Activated CD4-positive, alpha-beta T cell treated with anti-CD3 and anti-CD28 coated beads for 1 hour (primary cell): ENCODE results near the gene TGFBR2.

Experiments
- DNase-seq: peaks from one replicate; pipeline ENCODE4 v3.0.0-alpha.2; 2020

The TGFBR2 gene

GRCh38 chr3:30606301-30607031 lies at the start of gene TGFBR2:
Gene TGFBR2 (plus strand): TSS chr3:30606601. CDS start chr3:30606884, 283 bp downstream.
- DNase-seq: peak; percentile 74

- no peak for DNase-seq
These were observed 48.6 kb upstream of the TGFBR2 start for GRCh38 chr3:30557746-30558303.

- DNase-seq: no peak
These were observed 42.4 kb upstream of the TGFBR2 start for GRCh38 chr3:30563956-30564355.

- DNase-seq: no peak
These were observed 39.2 kb upstream of the TGFBR2 start for GRCh38 chr3:30567139-30567753.

GRCh38 chr3:30576946-30577345 lies 29.5 kb upstream of the TGFBR2 start:
- no peak for DNase-seq

GRCh38 chr3:30577788-30578187 lies 28.6 kb upstream of the TGFBR2 start:
- DNase-seq: no peak

- no peak for DNase-seq
These were observed 27.9 kb upstream of the TGFBR2 start for GRCh38 chr3:30578479-30578878.

GRCh38 chr3:30578986-30579579 lies 27.3 kb upstream of the TGFBR2 start:
- no peak for DNase-seq

GRCh38 chr3:30581067-30581585 lies 25.3 kb upstream of the TGFBR2 start:
- no peak for DNase-seq

GRCh38 chr3:30581982-30582381 lies 24.4 kb upstream of the TGFBR2 start:
- DNase-seq: no peak

GRCh38 chr3:30583973-30584372 lies 22.4 kb upstream of the TGFBR2 start:
- no peak for DNase-seq

- no peak for DNase-seq
These were observed 20.7 kb upstream of the TGFBR2 start for GRCh38 chr3:30585654-30586053.

GRCh38 chr3:30586096-30586805 lies 20.1 kb upstream of the TGFBR2 start:
- no peak for DNase-seq

GRCh38 chr3:30586806-30587486 lies 19.5 kb upstream of the TGFBR2 start:
- DNase-seq: no peak

- DNase-seq: no peak
These were observed 18.5 kb upstream of the TGFBR2 start for GRCh38 chr3:30587904-30588303.

GRCh38 chr3:30596152-30596551 lies 10.2 kb upstream of the TGFBR2 start:
- no peak for DNase-seq

- DNase-seq: no peak
These were observed 9.2 kb upstream of the TGFBR2 start for GRCh38 chr3:30597131-30597768.

GRCh38 chr3:30597769-30598134 lies 8.6 kb upstream of the TGFBR2 start:
- DNase-seq: no peak

- no peak for DNase-seq
These were observed 7.5 kb upstream of the TGFBR2 start for GRCh38 chr3:30598668-30599545.

GRCh38 chr3:30600572-30600971 lies 5.8 kb upstream of the TGFBR2 start:
- no peak for DNase-seq

GRCh38 chr3:30602946-30603345 lies 3.5 kb upstream of the TGFBR2 start:
- no peak for DNase-seq
